NCI-H774 (cell line): ENCODE results near the gene RASGRP2.

ENCODE experiments used
- DNase-seq: peaks from one replicate; lab custom pipeline; 2025; lab: John Stamatoyannopoulos, UW

RASGRP2 gene

GRCh38 chr11:64694821-64695365 lies 49.0 kb downstream of the RASGRP2 start:
- DNase-seq: peak; percentile 56

DNA sequence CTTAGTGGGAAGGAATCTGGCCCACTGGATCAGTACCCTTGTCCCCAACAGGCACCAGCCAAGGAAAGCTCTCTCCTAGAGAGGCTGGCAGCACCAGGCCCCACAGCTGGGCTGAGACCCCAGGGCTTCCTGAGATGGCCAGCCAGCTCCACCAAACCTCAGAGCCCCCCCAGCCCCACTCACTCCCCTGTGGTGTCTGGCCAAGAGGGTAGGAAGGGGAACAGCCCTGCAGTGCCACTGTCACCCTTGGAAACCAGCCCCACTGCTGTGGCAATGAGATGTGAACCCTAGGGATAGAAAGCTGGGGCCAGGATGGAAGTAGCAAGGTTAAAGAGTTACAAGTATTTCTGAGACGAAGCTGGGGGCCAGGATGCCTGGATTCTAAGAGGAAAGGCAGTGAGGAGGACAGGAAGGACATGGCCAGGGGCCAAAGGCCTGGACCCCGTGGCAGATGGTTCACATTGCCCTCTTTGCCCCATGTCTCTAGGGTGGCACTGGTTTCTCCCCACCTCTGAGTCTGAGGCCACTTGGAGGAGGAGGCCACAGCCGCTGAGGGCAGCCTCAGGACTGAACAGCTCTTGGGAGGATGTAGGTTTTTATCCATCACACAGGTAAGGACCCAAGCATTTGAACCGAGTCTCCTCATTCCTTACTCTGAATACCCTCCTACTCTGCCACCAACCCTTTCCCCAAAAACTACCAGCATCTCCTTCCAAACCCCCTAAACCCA lies 49.8 kb downstream of the RASGRP2 start:
- DNase-seq: no peak

DNA sequence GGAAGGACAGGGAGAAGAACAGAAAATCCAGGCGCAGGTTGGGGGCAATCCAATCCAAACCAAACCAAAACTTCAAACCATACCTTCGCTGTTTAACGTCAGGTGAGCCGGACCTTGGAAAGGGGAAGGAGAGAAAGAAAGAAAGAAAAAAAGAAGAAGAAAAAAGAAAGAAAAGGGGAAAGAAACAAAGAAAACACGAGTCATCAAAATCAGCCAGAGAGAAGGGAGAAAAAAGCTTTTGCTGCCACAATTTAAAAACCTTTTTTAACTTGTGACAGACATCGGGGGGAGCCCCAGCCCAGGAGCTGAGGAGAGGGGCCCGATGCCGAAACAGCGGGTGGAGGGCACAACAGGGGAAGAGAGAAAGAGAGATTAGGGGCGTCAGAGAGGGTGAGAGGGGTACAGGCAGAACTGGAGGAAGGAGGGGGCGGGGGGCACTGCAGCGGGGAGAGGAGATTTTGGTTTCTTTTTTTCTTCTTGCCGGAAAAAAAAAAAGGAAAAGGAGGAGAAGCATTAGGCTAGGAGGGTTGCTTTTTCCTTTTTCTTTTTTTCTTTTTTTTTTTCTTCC lies 51.1 kb downstream of the RASGRP2 start:
- DNase-seq: no peak

DNA sequence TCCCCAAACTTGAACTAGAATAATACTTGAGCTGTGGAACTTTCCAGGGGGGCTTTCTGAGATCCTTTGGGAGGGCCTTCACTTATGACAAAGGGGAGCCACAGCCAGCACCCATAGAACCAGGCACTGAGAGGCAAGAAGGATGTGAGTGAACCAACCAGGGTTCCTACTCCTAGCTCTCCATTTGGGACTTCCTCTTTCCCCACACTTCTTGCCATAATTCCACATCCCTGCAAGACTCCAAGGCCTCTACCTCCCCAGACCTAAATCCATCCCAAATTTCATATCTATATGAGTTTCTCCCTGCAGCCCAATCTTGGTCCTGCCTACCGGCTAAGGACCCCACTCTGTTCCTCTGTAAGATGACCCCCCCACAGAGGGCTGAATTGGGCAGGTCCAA lies 52.4 kb downstream of the RASGRP2 start:
- DNase-seq: no peak

GRCh38 chr11:64690235-64690634 lies 53.7 kb downstream of the RASGRP2 start:
- no peak for DNase-seq

- DNase-seq: peak; percentile 78
Measured at GRCh38 chr11:64688534-64688982, 55.4 kb downstream of the RASGRP2 start.

DNA sequence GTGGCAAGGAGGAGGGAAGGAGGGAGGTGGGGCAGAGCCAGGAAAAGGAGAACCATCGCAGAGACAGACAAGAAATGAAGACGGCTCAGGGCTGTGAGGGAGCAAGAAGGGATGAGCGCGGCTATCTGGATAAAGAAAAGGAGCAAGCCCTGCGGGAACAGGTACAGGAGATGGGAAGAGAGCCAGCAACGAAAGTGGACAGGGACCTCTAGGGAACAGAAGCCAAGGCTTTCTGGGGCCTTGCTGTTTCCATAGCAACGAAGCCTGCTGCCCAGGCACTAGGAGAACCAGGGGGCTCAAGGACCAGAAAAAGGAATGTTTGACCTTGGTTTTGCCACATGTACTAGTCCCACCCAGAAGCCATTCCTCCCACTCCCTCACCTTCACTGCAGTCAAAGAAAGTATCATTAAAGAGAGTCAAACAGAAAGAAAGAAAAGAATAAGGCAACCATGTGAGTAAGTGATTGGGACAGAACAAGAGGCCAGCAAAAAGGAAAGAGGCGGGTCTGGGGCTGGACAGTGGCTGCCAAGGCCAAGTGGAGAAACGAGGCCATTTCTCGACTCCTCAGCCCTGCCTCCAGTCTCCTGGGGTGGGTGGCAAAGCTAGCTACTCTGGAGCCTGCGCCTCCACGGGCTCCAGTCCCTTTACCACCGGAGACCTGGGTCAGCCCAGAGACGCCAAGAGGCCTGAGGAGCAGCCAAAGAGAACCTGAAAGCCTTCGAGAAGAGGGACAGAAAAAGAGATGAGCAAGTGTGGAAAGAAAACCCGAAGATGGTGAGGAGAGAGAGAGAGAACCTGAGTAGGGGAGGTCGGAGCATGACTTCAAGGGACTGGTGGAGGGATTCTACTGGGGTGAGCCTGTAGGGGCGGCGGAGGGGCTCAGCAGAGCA lies 56.1 kb downstream of the RASGRP2 start:
- no peak for DNase-seq

- no peak for DNase-seq
Measured at GRCh38 chr11:64687204-64687603, 56.7 kb downstream of the RASGRP2 start.

DNA sequence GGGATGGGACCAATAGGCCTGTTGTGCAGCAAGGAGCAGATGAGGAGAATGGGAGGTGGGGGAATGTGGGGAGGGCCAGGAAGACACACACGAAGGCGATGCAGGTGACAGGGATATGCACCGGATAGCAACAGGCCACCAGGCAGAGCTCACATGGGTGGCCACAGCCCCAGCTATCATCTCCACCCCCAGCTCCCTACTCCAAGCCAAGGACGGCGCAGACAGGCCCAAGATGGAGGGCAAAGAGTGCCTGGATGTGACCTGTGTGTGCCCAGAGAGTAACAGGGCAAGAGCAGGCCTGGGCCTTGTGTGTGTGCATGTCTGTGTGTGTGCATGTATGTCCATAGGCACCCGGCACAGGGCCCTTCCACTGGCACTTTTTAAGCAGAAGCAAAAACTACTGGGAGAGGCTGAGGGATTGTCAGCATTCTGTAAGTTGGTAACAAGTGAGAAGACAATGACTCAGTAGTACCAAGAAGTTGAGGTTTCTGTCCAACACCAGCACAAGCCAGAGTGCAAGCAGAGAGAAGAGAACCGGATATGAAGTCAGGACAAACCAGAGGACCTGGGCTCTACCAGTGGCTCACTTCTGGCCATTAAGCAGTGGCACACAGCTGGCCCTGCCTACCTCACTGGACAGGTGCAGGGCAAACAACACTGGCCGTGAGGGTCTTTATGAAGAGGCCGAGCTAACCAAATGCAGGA lies 57.3 kb downstream of the RASGRP2 start:
- no peak for DNase-seq

DNA sequence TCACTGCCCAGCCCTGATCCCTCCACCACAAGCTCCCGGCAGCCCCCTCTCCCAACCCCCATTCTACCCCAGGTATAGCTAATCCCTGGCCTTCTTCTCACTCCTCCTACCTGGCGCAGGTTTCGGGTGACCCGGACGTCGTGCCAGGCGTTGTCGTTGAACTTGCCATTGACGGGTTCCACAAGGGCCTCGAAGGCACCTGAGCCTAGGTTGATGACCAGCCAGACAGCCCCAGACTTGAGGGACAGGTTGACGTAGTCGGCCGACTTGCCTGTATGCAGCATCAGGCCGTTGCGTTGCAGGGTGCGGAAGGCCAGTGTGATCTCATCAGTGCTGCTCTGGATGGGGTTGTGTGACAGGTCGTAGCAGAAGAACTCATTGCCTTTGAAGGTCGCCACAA lies 58.4 kb downstream of the RASGRP2 start:
- DNase-seq: no peak

DNA sequence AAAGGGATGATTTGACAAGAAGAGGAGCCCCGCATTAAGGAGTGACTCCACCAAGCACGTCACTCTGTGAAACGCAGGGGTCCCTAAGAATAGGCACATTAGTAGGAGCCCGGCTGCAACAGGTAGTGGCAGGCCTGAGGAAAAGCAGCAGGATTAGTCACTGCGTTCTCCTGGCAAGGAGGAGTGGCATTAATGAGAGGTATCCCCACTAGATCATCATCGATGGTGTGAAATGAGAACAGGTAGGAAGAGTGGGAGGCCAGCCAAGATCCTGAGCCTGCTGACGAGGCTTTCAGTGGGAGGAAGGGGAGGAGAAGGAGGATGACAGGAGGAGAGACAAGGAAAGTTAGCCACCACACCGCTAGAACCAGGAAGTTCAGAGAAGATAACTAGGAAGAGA lies 59.6 kb downstream of the RASGRP2 start:
- DNase-seq: no peak

DNA sequence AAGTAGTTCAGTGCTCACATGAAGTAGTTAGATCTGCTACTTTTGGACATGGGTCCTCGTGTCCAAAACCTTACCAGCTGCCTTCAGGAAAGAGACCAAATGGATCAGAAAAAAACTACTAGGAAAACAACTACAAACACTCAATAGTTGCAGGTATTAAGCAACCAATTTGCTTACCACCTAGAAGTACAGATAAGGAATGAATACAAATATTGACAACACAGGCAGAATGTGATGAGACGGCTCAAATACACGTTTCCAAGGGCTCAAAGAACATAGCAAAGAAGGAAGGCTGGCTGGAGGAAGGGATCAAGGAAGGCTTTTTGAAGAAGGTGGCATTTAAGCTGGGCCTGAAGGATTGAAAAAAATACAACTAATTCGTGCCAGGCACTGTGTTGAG lies 62.8 kb downstream of the RASGRP2 start:
- no peak for DNase-seq

- DNase-seq: no peak
Measured at GRCh38 chr11:64679846-64680245, 64.1 kb downstream of the RASGRP2 start.

- DNase-seq: no peak
Measured at GRCh38 chr11:64677441-64678023, 66.4 kb downstream of the RASGRP2 start.
